Measurements from ENCODE around the gene LCE4A.

Gene LCE4A

GRCh38 chr1:152697701-152698600 is 10.0 kb upstream of the LCE4A start, which contains the start of gene LCE2A:
Gene LCE2A (plus strand): TSS chr1:152698345. CDS start chr1:152698902, 557 bp downstream.
- Histone ChIP-seq H2AFZ (no peak within 1 kb of the TSS), H3K9ac (no peak within 1 kb of the TSS), H3K27ac (no peak within 1 kb of the TSS), H3K36me3 (ENCODE audit: control insufficient read depth, insufficient read depth, low read length) (no peaks in the 10 kb centered on the region), H3K79me2 (no peaks in the 10 kb centered on the region), H3K9me3 (ENCODE audit: control insufficient read depth, low read length) (no peaks in the 10 kb centered on the region), H3K4me1 (no peaks in the 10 kb centered on the region), H3K4me2 (ENCODE audit: low read length) (no peak within 1 kb of the TSS), H3K27me3 (ENCODE audit: control insufficient read depth, insufficient read depth, low read length) (no peaks in the 10 kb centered on the region), H3K4me3 (ENCODE audit: low read depth, low read length) (no peak within 1 kb of the TSS)
- no peak for TF ChIP-seq CTCF (IDR thresholded peaks at IDR 0.05)

GRCh38 chr1:152699746-152700145 is 8.2 kb upstream of the LCE4A start:
- Histone ChIP-seq H3K4me2 (ENCODE audit: low read length) (no peak overlapping the region), H3K4me3 (ENCODE audit: low read depth, low read length) (no peak overlapping the region), H3K79me2 (no peaks in the 10 kb centered on the region), H2AFZ (no peak overlapping the region), H3K27me3 (ENCODE audit: control insufficient read depth, insufficient read depth, low read length) (no peaks in the 10 kb centered on the region), H3K36me3 (ENCODE audit: control insufficient read depth, insufficient read depth, low read length) (no peaks in the 10 kb centered on the region), H3K4me1 (no peaks in the 10 kb centered on the region), H3K27ac (no peak overlapping the region), H3K9ac (no peak overlapping the region), H3K9me3 (ENCODE audit: control insufficient read depth, low read length) (no peaks in the 10 kb centered on the region)
- no peak for TF ChIP-seq CTCF (IDR thresholded peaks at IDR 0.05)

- TF ChIP-seq CTCF (IDR thresholded peaks at IDR 0.05), result no peak
- Histone ChIP-seq H3K36me3 (ENCODE audit: control insufficient read depth, insufficient read depth, low read length) (no peaks in the 10 kb centered on the region), H3K27ac (no peak overlapping the region), H3K9ac (no peak overlapping the region), H2AFZ (no peak overlapping the region), H3K4me2 (ENCODE audit: low read length) (no peak overlapping the region), H3K9me3 (ENCODE audit: control insufficient read depth, low read length) (no peaks in the 10 kb centered on the region), H3K4me1 (no peaks in the 10 kb centered on the region), H3K79me2 (no peaks in the 10 kb centered on the region), H3K27me3 (ENCODE audit: control insufficient read depth, insufficient read depth, low read length) (no peaks in the 10 kb centered on the region), H3K4me3 (ENCODE audit: low read depth, low read length) (no peak overlapping the region)
Measured at GRCh38 chr1:152718238-152718637, 10.3 kb downstream of the LCE4A start.

GRCh38 chr1:152725261-152725660 is 17.3 kb downstream of the LCE4A start:
- Histone ChIP-seq H3K4me2 (ENCODE audit: low read length) (no peak overlapping the region), H3K27ac (no peak overlapping the region), H3K4me3 (ENCODE audit: low read depth, low read length) (no peak overlapping the region), H3K79me2 (no peaks in the 10 kb centered on the region), H3K4me1 (no peaks in the 10 kb centered on the region), H3K9me3 (ENCODE audit: control insufficient read depth, low read length) (no peaks in the 10 kb centered on the region), H3K27me3 (ENCODE audit: control insufficient read depth, insufficient read depth, low read length) (no peaks in the 10 kb centered on the region), H3K36me3 (ENCODE audit: control insufficient read depth, insufficient read depth, low read length) (no peaks in the 10 kb centered on the region), H3K9ac (no peak overlapping the region), H2AFZ (no peak overlapping the region)
- TF ChIP-seq CTCF (IDR thresholded peaks at IDR 0.05), result no peak

- no peak overlapping the region for H3K9ac ChIP-seq
- no peak overlapping the region for H3K4me2 ChIP-seq (ENCODE audit: low read length)
- H3K4me1 ChIP-seq, result no peaks in the 10 kb centered on the region
- no peaks in the 10 kb centered on the region for H3K79me2 ChIP-seq
- no peak for TF ChIP-seq CTCF (IDR thresholded peaks at IDR 0.05)
- H3K4me3 ChIP-seq (ENCODE audit: low read depth, low read length), result no peak overlapping the region
- H3K9me3 ChIP-seq (ENCODE audit: control insufficient read depth, low read length), result no peaks in the 10 kb centered on the region
- no peaks in the 10 kb centered on the region for H3K27me3 ChIP-seq (ENCODE audit: control insufficient read depth, insufficient read depth, low read length)
- no peak overlapping the region for H2AFZ ChIP-seq
- no peak overlapping the region for H3K27ac ChIP-seq
- H3K36me3 ChIP-seq (ENCODE audit: control insufficient read depth, insufficient read depth, low read length), result no peaks in the 10 kb centered on the region
Measured at GRCh38 chr1:152728986-152729385, 21.0 kb downstream of the LCE4A start.

Measured in parathyroid adenoma (tissue), 2 donors.